Esophagus mucosa (tissue), 1 donor: ENCODE data around the gene DNAJC27. TPM values are rescaled to one million over a fixed set of nuclear protein-coding genes. Genes with fewer than 3 reads are reported as not detected.

Experiments used
- ATAC-seq: fragments of 200-7000 bp; cut with Tn5 transposase; one replicate; pipeline ENCODE4 v1.9.1; 2020
- total RNA-seq: library from RNA; stranded (reverse); gene quantifications from one replicate; pipeline ENCODE4 v1.2.4, GENCODE V29; 2023
- donor health status: DM: yes; HTN: yes; CAD: no.

The DNAJC27 gene
- total RNA-seq, 1 donor from 2014 or later: 2.2 TPM

DNA sequence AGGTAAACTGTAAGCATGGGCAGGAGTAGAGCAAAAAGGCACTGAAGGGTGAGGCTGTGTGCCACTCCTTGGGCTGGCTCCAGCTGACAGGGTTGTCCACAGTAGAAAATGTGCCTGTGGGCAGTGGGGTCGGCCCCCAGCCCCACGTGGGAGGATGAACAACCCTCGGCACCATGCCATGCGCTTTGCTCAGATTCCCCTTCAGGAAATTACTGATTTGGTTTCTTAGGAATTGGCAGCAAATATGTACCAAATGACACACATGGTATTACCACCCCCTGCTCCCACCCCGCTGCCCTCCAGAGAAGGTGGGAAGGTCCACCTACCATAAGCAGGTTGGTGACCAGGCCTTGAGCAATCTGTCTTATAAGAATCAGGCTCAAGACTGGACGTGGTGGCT, 65.3 kb downstream of the DNAJC27 start:
- ATAC-seq: no peak

DNA sequence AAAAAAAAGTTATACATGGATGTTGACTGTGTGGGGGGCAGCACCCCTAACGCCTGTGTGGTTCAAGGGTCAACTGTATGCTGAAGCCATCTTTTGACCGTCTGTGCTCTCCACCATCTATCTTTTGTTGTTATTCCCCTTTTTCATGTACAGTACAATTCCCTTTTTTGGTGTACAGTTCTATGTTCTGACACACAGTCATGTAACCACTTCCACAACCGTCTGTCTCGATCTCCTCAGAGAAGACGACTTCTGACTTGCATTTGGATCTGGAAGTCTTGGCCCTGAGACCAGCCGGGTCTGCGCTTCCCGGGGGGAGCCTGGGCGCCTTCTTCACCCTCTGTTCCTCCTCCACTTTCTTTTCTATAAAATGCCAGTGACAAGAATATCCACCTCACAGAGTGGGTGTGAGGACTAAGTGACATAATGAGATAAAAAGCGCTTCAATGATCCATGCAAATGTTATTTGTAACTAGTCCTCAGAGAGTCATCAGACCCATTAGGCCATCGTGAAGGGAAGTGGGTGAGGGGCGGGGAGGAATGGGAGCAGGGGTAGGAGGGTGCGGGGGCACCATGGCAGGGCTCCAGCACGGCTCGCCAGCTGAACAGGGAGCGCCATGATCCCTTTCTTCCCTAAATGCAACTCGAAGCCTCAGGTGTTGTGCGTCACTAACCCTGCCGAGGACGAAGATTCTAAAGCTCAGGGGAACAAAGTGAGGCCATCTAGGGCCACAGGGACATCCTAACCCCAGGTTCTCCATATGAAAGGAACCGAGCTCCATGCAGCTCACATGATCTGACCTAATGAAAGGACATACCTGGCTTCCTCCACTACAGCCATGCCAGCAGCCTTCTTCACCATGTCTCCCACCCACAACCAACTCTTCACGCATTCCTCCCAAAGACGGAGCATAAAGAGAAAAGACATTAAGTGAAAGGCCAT, 68.3 kb downstream of the DNAJC27 start:
- ATAC-seq: no peak

DNA sequence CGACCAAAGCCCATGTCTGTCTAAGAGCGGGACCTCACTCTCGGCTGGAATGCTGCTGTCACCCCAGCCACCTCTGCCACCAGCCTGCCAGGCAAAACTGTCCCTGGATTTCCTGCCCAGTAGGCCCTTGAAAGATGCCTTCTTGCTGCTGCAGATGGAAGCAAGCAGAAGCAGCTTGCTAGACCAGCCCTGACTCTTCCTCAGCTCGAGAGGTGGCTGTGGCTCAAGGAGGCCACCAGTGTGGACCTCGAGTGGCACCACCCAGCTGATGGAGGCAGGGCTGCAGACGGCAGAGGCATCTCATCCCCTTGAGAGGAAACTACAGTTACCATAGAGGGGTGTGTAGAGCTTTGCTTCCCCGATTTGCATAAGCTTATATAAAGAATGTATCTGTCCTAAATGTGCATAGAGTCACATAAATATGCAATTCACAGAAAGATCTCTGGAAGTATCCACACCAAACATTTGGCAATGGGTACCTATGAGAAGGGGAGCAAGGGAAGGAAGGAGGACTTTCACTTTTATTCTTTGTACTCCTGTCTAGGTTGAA, 72.3 kb downstream of the DNAJC27 start:
- no peak for ATAC-seq

DNA sequence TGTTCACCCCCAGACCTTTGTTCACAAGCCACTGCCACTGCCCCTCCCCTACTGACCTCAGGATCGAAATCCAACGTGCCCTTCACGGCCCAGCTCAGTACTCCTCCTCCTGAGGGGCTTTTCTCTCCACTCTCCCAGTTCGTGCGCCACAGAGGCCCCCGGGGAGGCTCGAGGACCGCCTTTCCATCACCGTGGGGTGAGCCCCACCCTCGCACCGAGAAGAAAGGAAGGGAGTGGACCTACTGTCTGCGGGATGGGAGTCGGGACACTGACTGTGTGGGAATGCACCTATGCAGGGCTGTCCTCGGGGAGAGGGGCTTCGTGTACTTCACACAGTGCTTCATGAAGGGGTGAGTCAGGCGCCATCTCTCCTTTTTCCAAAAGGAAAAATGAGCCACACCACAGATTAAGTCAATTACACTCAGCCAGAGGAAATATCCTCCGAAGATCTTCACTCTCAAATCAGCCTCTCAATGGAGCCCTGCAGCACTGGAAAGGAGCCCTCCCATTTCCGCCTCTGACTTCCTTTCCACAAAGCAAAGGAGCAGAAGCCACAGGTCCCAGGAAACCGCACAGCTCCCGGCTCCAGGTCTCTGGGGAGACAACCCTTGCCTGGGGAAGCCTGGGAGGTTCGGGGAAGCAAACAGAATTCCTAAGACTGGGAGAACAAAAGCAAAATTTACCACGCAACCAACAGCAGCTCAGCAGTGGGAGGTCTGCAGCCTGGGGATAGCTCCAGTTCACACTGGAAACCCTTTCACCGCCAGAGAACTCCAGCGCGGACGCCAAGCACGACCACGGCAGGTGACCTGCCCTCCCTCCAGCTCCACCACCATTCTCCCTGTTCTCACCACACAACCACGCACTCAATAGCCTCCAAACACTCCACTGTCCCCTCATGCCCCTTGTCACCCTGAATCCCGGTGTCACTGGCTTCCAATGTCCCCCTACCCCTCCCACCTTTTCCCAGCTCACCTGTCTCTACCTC, 73.3 kb downstream of the DNAJC27 start:
- no peak for ATAC-seq

DNA sequence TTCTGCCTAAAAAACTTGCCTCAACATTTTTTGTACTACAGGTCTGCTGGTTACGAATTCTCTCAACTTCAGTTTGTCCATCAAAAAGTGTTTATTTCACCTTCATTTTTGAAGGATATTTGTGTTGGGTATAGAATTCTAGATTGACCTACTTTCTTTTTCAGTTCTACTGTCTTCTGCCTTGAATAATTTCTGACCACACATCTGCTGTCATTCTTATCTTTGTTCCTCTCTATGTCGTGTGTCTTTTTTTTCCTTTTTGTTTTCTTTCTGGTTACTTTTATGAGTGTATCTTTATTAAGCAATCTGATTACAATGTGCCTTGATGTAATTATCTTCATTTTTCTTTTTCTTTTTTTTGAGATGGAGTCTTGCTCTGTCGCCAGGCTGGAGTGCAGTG, 77.0 kb downstream of the DNAJC27 start:
- no peak for ATAC-seq

DNA sequence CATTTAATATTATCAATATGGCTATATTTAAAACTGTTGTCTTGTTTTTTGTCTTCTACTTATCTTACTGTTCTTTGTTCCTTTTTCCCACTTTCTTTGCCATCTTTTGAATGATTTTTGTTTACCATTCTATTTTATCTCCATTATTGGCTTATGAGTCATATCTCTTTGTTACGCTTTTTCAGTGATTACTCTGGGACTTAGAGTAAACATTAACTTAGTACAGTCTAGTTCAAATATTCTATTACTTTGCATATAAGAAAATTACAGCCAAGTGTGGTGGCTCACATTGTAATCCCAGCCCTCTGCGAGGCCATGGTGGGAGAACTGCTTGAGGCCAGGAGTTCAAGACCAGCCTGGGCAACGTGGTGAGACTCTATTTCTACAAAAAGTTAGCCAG, 77.8 kb downstream of the DNAJC27 start:
- ATAC-seq: no peak

Other genes starting within 250 kb of the DNAJC27 start
- 34.9 TPM for gene PTRHD1, start 178.6 kb downstream of the DNAJC27 start, total RNA-seq
- gene CENPO, start 178.5 kb downstream of the DNAJC27 start, total RNA-seq: 8.7 TPM
- 20.1 TPM for gene ADCY3, start 51.7 kb downstream of the DNAJC27 start, total RNA-seq
- gene EFR3B, start 70.1 kb upstream of the DNAJC27 start, total RNA-seq: 0.48 TPM
- gene POMC, start 196.6 kb upstream of the DNAJC27 start, total RNA-seq: 0.44 TPM